ENCODE measurements around the gene FLNA.
A peak's percentile ranks its signal among the peaks of the same experiment; 100 is the strongest.

Gene FLNA

DNA sequence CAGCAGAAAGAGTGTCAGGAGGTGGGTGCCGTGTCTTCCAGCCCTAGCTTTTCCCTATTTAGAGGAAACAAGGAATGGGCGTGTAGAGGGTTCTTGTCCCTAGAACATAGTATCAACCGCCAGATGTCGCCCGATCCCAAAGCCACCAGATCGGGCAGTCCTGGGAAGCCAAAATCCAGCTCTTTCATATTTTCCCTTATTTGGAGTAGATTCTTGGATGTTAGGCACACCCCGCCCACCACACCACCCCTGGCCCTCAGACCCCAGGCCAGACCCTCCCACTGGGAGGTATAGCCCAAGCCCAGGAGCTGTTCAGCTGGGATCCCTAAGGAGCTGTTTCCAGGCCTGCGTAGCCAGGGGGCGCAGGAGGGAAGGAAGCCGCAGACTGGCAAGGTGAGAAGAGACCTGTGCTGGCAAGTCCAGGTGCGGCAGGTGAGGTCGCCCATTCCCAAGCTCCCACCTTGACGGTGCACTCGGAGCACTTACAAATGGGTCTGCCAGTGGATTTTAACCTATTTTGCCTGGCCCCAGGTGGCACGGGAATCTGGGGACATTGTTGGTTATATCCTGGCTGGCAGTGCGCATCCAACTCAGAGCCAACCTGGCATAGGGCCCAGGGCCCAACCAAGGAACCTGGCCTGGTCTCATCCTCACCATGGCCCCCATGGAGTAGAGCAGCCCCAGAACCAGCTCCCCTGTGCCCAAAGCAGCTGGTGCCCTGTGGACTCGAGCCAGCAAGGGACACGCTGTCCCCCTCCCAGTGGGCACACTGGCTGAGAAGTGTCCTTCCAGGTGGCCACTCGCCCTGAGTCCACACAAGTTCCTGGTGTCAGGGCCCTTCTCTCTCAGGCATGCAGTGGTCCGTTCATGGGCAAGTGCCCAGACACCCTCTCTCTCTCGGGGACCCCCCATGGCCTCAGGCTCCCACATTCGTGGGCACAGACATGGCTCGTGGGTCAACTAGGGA lies 811 bp downstream of the FLNA start:
- DNase-seq = peak; percentile 90

DNA sequence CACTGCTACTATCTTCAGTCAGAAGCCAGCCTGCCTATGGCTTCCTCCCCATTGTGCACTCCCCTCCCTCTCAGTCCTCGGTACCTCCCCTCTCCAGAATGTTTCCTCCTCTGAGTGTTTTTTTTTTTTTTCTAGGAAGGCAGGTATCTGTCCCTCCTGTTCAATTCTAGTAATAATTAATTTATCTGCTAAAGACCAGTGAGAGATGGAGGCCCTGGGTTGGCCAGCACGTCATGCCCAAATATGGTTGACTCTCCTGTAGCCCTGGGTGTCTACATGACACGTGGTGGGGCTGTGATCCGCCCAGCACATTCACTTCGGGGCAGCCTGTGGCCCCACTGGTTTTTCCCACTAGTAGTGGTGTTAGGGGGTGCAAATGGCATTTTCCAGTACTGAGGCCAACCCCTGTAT lies 1.8 kb downstream of the FLNA start:
- DNase-seq = peak; percentile 58

DNA sequence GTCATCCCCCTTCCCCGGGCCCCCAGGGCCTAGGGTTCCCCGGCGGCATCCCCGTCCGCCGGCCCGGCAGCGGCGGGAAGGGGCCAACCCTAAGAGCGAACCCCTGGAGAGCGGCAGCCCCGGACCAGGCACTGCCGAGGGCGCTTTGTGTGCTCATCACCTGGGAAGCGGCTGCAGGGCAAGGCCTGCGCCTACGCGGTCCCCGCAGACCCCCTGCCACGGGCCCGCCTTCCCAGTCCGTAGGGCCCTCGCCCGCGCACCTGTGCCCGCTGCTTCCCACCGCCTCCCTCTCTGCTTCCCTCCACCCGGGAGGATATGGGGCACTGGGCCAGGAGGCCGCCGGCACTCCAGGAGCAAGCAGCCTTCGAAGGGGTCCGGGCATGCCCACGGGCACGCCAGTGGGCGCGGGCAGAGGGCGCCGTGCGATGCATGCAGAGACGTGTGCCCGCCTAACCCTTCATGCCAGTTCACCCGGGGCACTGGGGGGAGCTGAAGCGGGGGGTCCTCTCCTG lies 2.6 kb downstream of the FLNA start:
- no peak for DNase-seq

DNA sequence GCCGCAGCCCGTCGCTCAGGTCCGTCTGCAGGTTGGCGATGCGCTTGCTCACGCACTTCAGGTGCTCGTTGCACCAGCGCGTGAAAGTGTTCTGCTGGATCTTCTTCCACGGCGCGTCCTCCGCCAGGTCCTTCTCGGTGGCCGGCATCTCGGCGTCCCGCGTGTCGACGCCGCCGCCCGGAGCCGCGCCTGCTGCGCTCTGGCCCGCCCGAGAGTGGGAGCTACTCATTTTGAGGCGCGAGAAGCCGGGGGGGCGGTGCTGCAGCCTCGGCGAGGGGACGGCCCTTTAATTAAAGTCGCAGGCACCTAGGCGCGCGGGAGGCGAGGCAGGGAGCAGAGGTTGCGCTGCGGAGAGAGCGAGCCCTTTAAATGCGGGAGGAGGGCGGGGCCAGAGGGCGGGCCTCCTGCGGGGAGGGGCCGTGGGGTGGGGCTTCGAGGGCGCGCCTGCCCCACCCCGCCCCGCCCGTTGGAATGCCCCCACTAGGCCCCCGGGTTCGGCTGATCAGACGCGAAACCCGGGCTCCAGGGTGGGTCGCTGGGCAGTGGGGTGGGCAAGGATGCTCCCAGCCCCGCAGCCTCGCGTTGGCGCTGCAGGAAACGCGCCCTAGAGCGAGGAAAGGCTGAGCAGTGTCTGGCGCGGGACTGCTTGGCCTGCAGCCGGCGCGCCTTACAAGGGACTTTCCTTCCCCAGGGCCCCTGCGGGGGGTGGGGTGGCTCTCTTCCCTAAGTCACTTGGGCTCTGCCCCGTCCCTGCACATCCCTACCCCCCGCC lies 3.2 kb downstream of the FLNA start:
- peak; percentile 95 for DNase-seq

DNA sequence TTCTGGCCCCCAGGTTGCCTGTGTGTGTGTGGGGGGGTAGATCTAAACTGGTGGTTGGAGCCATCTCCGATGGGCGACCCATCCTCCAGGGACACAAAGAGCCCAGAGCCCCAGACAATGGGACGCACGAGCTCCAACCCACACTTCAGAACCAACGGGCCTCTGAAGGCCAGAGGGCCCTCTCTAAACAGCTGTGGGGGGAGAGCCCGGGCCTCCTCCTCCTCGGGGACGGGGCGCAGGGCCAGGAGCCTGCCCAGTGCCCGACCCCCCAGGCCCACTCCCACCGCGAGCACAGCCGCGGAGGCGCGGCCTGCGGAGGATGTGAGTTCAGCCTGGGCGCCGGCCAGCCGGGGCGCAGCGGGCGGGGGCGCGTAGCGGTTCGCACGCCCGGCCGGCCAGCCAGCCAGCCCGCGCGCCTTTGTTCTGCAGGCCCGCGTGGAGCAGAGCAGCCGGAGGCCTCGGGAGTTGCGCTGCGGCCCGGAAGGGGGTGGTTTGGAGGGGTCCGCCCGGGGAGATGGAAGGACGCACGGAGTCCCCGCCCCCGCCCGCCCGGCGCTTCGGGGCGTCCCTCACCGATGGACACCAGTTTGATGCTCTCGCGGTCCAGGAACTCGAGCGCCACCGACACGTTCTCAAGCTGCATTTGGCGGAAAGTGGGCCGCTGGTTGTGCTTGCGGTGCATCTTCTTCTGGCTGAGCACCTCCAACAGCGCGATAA lies 4.0 kb downstream of the FLNA start:
- DNase-seq = no peak

DNA sequence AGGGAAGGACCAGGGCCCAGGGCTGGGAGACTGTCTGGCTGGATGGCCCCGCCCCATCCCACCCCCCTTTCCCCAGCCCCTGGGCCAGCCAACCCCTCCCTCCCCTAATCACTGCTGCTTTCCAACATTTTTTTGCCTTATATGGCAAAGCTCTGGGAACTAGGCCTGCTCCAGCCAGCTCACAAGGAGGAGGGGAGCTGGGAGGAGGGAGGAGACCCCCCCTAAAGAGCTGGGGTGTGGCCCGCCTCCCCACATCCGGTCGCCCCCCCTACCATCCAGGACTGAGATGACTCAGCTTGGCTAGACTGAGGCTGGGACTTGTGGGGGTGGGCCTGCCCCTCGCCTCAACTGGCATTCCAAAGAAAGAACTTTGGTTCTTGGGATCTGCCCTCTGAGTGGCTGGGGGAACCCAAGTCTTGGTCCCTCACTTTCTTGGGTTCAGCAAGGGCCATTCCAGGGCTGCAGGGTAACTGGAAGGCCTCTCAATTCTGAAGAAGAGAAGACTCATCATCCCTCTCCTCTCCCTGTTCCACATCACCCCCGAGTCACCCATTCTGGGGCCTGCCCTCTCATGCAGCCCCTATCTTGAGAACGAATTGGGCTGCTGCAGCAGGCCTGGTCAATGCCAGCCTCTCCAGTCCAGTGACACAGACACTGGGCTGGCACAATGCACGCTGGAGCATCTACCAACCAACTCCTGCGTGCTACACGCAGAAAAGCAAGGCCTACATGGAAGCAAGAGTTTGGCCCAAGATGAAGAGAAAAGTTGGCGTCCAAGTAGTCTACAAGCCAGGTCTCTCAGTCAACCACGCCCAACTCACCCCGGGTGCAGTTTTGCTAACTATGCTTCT lies 4.8 kb downstream of the FLNA start:
- peak; percentile 96 for DNase-seq

DNA sequence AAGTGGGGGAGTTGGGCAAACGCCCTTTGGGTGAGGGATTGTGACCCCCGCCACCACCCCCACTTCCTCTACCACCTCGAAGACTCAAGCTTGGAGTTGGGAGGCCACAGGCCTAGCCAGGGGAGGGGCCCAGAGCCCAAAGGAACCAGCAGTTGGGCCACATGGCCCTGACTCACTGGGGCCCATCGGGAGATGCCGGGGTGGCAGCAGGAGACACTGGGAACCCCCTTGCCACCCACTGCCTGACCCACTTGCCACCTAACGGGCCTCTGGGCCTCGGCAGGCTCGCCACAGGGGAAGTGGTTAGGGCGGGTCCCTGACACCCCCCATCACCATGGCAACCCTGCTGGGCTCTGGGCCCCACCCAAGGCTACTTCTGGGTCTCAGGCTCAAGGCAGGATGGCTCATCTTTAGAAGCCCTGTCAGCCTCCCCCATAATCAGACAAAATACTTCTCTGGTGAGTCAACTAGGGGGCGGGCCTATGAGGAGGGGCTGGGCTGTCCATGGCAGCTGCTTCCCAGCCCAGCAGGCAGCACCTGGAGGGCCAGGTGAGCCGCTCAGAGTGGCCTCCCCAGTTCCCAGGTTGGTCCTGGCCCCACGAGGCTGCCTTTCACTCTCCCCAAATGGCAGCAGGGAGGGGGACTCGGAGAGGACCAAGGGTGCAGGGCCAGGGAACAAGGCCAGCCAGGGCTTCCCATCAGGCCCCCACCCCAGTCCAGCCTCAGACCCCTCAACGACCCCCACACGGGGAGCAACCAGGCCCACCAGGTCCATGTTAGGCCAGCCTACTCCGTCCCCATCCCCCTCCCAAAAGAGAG lies 5.6 kb downstream of the FLNA start:
- DNase-seq = peak; percentile 91

DNA sequence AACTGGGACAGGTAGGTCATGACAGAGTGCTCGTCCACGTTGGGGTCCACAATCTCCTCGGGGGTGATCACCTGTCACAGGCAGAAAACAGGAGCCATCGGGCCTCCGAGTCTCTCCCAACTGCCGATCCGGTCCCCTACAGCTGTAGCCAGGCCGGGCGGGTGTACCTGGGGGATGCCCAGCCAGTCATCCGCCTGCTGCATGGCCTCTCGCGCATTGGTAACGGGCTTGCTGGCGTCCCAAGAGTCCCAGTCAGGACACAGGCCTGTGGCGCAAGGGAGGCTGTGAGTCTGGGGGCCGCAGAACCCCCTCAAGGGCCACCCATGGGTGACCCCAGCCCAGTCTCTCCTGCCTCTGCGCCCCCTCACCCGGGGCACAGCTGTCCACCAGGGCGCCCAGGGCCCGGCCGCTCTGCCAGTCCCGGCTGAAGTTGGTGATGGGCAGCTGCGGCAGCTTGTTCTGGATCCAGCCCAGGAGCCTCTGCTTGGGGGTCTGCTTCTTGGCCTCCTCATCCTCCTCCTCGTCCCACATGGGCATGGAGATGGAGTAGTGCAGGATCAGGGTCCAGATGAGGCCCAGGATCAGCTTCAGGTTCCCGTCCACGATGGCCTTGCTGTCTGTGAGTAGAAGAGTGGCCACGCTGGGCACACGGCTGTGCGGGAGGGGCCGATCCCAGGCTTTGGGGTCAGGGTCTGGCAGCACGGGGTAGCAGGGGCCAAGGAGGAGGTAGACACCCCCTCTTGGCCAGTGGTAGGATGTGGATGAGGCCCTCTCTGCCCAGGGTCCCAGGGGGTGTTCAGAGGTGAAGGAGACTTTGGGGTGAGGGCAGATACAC lies 6.7 kb downstream of the FLNA start:
- no peak for DNase-seq

DNA sequence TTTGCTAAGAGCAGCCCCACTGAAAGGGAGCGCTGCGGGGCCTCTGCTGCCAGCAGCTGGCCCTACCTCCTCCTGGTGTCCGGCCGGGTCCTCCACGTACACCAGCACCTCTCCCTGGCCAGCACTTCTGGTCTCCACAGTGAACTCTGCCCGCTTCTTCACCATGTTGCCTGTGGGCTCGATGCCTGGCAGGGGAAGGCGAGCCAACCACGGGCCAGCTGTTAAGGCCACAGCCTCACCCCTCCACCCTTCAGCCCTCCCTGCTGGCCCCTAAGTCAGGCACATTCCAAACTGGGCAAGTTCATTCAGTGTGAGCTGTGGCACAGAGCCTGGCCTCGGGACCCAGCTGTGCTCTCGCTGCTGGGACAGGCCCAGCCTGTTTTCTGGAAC lies 7.8 kb downstream of the FLNA start:
- DNase-seq = no peak

DNA sequence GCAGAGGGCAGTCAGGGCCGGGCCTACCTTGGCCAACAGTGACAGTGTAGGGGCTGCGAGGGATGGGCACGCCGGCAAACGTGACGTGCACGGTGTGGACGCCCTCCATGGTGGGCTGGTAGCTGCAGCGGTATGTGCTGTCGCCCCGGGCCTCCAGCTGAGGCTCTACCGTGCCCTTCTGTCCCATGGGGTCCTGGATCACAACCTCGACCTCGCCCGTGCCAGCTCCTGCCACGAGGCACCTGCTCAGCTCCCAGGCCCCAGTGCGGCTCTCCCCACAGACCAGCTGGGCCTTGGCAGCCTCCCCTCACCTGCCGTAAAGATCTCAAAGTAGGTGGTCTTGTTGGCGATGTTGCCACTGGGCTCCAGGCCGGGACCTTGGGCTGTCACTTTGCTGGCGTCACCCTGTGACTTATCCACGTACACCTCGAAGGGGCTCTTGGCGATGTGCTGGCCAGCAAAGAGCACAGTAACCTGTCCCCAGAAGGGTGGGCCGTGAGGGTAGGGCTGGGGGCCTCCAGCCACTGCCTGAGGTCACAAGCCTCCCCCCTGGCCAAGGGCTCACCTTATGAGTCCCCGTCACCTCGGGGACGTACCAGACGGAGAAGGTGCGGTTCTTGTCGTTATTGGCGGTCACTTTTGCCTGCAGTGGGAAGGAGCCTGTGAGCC lies 8.3 kb downstream of the FLNA start:
- DNase-seq = no peak

DNA sequence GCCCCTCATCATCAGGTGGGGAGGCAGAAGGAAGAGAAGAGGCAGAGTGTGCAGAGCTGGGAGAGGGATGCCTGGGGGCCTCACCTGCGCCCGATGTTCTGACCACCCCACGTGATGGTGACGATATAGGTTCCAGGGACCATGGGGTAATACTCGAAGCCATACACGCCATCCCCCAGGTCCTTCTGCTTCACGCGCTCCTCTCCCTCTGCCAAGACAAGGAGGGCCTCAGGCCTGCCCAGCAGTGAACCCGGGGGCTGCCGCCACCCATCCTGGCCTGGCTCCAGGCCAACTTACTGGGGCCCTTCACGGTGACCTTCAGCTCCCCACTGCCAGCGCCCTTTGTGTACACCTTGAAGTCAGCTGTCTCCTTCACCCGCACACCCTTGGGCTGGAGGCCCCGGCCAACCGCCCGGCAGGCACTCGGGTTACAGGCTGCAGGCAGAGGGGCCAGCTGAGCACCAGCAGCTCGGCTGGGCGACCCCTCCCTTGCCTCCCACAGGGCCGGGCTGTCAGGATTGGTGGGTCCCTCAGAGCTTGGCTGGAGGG lies 9.3 kb downstream of the FLNA start:
- DNase-seq = no peak

DNA sequence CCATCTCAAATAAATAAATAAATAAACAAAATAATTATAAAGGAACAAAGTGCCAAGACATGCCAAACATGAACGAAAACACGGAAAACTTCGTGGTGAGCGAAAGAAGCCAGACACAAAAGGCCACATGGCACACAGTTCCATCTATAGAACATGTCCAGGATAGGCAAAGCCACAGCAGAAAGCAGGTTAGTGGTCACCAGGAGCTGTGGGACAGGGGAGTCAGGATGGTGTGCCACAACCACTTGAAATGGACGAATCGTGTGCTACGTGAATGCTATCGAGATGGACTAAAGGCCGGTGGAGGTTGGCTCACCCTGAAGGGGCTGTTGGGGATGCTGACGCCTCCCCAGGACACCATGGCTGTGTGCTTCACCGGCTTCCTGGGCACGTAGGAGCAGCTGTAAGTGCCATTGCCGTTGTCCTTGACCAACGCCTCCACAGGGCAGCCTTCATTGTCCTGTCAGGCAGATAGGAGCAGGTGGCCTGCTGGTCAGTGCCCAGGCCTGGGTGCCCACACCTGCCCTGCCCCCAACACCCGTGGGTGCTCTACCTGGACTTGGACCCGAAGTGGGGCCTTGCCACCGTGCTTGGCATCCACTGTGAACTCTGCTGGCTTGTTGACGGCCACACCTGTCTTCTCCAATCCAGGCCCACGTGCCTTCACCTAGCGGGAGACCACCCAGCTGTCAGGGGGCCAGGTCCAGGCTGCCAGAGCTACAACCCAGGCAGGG lies 10.6 kb downstream of the FLNA start:
- DNase-seq = no peak

DNA sequence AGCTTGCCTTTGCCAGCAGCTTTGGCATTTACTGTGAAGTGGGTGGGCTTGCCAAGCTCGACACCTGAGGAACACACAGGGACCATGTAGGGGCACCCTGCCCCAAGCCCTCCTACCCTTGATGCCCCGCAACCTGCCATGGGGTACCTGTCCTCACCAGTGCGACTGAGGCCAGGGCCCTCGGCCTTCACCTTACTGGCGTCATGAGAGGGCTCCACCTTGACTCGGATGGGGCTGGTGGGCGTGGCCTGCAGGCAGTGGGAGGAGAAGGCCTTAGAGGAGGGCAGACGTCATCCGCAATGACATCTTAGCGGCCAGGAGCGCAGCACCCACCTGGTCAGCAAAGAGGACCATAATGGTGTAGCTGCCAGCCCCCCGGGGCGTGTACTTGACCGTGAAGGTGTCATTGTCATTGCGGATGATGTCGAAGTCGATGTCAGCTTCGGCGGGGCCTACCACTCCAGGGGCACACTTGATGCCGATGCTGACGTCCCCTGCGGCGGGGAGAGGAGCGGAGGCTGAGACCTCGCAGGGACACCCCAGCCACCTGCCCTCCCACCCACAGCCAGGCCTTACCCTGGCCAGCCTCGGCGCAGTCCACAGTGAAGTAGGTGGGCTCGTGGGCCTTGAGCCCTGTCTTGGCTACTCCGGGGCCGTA lies 12.2 kb downstream of the FLNA start:
- no peak for DNase-seq

DNA sequence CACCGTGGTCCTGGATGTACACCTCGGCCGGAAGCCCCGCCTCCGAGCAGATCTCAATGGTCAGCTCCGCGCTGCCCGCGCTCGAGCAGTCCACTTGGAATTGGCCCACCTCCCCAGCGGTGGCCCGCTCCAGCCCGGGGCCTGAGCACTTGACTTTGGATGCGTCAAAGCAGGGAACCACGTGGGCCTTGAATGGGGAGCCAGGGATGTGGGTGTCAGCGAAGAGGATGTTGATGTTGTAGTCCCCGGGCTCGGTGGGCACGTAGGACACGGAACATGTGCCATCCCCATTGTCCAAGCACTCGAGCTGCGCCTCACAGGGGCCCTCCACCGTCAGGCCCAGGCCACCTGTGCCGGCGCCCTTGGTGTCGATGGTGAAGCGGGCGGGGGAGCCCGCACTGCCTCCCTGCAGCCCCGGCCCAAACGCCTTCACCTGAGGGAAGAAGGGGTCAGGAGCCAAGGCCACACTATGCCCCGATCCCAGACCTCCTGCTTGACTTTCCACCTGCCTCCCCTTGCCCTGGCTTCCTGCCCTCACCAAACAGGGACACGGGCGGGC lies 14.2 kb downstream of the FLNA start:
- DNase-seq = no peak

DNA sequence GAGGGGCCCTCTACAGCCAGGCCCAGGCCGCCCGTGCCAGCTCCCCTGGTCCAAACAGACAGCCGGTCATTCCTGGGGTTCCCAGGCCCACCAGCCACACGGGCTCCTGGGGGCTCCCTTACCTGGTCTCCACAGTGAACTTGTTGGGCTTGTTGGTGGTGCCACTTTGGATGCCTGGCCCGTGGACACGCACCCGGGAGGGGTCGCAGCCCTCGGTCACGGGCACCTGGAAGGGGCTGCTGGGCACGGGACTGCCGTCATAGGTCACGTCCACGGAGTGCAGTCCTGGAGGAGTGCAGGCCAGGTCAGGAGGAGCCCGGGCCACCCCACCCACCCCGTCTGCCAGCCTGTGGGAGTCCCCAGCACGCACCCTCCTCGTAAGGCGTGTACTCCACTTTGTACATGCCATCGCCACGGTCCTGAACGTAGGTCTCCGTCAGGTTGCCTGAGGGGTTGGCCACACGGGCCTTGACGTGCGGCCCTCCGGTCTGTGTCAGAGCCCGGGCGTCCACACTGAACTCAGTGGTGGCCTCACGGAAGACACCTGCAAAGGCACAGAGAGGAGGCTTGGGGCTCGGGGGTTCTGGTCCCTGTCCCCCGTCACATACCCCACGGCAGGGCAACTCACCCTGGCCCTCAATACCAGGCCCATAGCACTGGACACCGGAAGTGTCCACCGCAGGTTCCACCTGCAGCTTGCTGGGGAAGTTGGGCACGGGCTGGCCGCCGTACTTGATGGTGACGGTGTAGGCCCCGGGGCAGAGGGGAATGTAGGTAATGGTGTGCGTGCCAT lies 14.9 kb downstream of the FLNA start:
- no peak for DNase-seq

DNA sequence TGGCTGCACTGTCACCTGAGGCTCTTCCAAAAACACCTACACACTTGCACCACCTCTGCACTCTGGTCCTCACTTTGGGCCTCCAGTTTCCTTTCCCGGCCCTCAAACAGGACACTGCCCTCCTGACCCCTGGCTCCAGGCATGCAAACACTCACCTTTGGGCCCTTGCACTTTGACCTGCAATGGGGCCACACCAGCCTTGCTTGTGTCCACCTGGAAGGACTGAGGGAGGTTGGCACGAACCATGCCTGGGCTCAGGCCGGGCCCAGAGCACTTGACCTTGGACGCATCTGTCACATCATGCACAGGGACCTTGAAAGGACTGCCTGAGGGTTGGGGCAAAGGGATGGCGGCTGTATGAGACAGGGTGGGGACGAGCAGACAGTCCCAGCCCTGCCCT lies 15.6 kb downstream of the FLNA start:
- DNase-seq = no peak

DNA sequence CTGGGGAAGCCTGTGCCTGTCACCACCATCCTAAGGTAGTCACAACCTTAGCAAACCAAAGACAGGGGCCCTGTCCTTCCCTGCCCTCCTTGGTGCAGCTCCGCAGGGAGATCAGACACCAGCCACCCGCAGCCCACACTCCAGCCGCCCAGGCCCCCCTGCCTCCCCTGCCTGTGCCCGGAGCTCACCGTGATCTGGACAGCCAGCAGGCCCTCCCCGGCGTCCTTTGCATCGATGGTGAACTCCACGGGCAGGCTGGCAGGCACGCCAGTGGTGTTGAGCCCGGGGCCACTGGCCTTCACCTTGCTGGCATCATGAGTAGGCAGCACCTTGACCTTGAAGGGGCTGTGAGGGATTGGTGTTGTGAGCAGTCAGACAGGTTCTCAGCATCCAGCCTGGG lies 16.4 kb downstream of the FLNA start:
- DNase-seq = no peak

All from fibroblast of upper back skin (primary cell).